Nephron progenitor cell (in vitro differentiated cells): ENCODE results near the gene SSBP3.

Experiments
- DNase-seq: peaks from one replicate; pipeline ENCODE4 v3.0.0; 2021
- H3K27ac Mint-ChIP-seq: 2 replicates; pipeline ENCODE4 v1.8.0; 2021; ENCODE audit warnings: mild to moderate bottlenecking, moderate library complexity, mixed read lengths
- H3K27me3 Mint-ChIP-seq: 2 replicates; pipeline ENCODE4 v1.8.0; 2021; ENCODE audit warnings: mild to moderate bottlenecking, low read depth, mixed read lengths; ENCODE audit not compliant: poor library complexity
- H3K36me3 Mint-ChIP-seq: 2 replicates; pipeline ENCODE4 v1.8.0; 2021; ENCODE audit warnings: low read depth, mixed read lengths
- H3K4me1 Mint-ChIP-seq: 2 replicates; pipeline ENCODE4 v1.8.0; 2021; ENCODE audit warnings: mixed read lengths
- H3K4me3 Mint-ChIP-seq: 2 replicates; pipeline ENCODE4 v1.8.0; 2021; ENCODE audit warnings: mild to moderate bottlenecking, moderate library complexity, mixed read lengths
- H3K9me3 Mint-ChIP-seq: 2 replicates; pipeline ENCODE4 v1.8.0; 2021; ENCODE audit warnings: mild to moderate bottlenecking, moderate library complexity, mixed read lengths
- TF ChIP-seq, protein P1 (sequence below): fragments of 200-600 bp; sonication (generic); IDR thresholded peaks from 2 replicates; pipeline ENCODE4 v1.5.0; 2021; ENCODE audit warnings: antibody characterized with exemption

SSBP3 gene

DNA sequence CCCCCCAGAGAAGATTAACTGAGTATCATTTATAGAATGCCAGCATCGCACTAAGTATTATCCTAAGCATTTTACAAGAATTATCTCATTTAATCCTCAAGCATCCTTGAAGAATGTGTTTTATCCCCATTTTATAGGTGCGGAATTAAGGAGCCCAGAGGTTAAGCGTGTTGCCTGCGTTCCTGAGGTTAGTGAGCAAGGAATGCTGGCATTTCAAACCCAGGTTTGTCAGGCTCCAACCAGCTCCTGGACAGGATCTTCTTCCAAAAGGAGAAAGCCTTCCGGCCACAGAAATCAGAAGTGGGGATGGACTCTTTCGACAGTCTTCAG lies 82.3 kb downstream of the SSBP3 start:
- no peaks in the 10 kb centered on the region for H3K9me3 Mint-ChIP-seq
- H3K36me3 Mint-ChIP-seq: peaks cover 20% of the 10 kb centered on the region

DNA sequence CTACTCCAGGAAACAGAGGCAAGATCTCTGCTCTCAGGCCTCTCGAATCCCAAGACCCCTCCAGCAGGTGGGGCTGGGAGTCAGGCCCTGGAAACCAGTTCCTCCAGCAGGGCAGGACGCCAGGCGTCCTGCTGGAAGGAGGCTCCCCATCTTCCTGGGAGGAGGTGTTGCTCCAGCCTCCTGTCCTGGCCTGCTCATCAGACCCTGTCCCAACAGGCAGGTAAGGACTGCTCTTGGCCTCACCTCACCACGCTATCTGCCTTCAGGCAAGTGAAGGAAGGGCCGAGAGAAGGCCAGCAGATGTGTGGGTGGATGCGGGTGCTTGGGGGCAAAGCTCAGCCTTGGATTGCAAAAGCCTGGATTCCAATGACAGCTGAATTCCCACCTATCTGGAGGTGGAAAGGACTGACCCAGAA lies 82.9 kb downstream of the SSBP3 start:
- H3K4me1 Mint-ChIP-seq: peaks cover 100% of the 10 kb centered on the region

More for the DNA sequence above, 82.3 kb downstream of the SSBP3 start:
- TF ChIP-seq, protein P1, sequence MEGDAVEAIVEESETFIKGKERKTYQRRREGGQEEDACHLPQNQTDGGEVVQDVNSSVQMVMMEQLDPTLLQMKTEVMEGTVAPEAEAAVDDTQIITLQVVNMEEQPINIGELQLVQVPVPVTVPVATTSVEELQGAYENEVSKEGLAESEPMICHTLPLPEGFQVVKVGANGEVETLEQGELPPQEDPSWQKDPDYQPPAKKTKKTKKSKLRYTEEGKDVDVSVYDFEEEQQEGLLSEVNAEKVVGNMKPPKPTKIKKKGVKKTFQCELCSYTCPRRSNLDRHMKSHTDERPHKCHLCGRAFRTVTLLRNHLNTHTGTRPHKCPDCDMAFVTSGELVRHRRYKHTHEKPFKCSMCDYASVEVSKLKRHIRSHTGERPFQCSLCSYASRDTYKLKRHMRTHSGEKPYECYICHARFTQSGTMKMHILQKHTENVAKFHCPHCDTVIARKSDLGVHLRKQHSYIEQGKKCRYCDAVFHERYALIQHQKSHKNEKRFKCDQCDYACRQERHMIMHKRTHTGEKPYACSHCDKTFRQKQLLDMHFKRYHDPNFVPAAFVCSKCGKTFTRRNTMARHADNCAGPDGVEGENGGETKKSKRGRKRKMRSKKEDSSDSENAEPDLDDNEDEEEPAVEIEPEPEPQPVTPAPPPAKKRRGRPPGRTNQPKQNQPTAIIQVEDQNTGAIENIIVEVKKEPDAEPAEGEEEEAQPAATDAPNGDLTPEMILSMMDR: no peak
- Mint-ChIP-seq H3K4me1 (peaks cover 100% of the 10 kb centered on the region), H3K27ac (peak overlapping the region; percentile 98), H3K27me3 (peaks cover 2% of the 10 kb centered on the region), H3K4me3 (peak overlapping the region; percentile 66)
- no peak for DNase-seq

DNA sequence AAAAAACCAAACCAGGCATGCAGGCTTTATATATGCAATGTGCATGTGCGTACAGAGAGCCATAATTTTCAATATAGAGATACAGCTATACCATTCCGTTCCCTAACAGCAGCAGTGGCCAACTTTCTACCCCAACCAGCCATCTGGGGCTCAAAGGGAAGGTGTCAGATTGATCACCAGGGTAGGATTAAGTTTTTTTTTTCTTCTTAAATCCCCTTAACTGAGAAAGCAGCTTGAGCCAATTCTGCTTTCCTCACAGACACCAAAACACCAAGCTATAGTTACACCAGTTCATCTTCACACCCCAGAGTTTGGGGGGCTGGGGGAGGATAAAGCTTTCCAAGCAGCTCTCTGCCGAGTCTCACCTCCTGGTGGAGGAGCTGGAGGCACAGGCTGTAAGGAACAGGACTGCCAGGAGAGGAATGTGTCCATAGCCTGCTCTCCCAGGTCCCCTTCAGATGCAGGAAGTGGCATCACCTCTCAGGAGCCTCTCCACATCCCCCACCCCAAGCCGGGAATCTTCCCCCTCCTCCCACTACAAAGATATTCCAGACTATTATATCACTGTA lies 87.9 kb downstream of the SSBP3 start:
- Mint-ChIP-seq H3K27me3 (peaks cover under 1% of the 10 kb centered on the region), H3K36me3 (peaks cover 41% of the 10 kb centered on the region), H3K4me3 (no peak overlapping the region), H3K4me1 (peaks cover 83% of the 10 kb centered on the region), H3K27ac (no peak overlapping the region), H3K9me3 (no peaks in the 10 kb centered on the region)
- TF ChIP-seq, protein P1: no peak
- DNase-seq: no peak

More for the DNA sequence above, 82.9 kb downstream of the SSBP3 start:
- Mint-ChIP-seq H3K4me3 (no peak overlapping the region), H3K9me3 (no peaks in the 10 kb centered on the region), H3K27ac (no peak overlapping the region), H3K36me3 (peaks cover 25% of the 10 kb centered on the region), H3K27me3 (peaks cover 2% of the 10 kb centered on the region)
- TF ChIP-seq, protein P1: no peak
- no peak for DNase-seq

DNA sequence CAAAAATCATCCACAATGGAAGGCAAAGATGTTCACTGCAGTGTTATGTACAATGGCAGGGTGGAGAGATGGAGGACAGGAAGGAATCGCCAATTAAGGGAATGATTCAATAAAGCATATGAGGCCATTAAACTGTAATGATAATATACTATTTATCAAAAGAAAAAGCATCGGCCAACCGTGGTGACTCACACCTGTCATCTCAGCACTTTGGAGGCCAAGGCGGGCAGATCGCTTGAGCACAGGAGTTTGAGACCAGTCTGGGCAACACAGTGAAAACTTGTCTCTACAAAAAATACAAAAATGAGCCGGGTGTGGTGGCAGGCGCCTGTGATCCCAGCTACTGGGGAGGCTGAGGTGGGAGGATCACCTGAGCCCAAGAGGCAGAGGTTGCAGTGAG lies 89.1 kb downstream of the SSBP3 start:
- H3K36me3 Mint-ChIP-seq: peaks cover 41% of the 10 kb centered on the region

DNA sequence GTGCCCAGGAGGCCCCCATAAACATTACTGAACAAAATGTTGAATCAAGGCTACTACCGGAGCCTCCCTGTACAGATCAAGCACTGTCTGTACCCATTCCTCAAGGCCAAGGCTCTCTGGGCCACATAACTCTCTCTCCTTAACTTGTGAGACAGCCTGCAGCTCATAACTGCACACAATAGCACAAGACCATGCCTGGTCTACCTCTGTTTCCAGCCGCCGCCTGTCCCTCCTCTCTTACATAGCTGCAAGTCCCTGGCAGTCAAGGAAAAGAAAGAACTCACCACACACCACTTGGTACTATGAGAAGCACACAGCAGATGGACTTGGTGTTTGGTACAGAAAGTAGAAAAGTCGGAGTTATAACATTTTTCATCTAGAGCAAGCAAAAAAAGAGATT lies 91.1 kb downstream of the SSBP3 start:
- TF ChIP-seq, protein P1: no peak
- H3K27ac Mint-ChIP-seq: peak overlapping the region; percentile 81
- peaks cover 83% of the 10 kb centered on the region for H3K4me1 Mint-ChIP-seq
- H3K36me3 Mint-ChIP-seq: peaks cover 34% of the 10 kb centered on the region
- no peaks in the 10 kb centered on the region for H3K9me3 Mint-ChIP-seq
- DNase-seq: no peak
- H3K4me3 Mint-ChIP-seq: peak overlapping the region; percentile 21
- H3K27me3 Mint-ChIP-seq: no peaks in the 10 kb centered on the region

More for the DNA sequence above, 89.1 kb downstream of the SSBP3 start:
- Mint-ChIP-seq H3K9me3 (no peaks in the 10 kb centered on the region), H3K4me1 (peaks cover 83% of the 10 kb centered on the region), H3K4me3 (no peak overlapping the region), H3K27ac (no peak overlapping the region), H3K27me3 (no peaks in the 10 kb centered on the region)
- TF ChIP-seq, protein P1: no peak
- DNase-seq: no peak

DNA sequence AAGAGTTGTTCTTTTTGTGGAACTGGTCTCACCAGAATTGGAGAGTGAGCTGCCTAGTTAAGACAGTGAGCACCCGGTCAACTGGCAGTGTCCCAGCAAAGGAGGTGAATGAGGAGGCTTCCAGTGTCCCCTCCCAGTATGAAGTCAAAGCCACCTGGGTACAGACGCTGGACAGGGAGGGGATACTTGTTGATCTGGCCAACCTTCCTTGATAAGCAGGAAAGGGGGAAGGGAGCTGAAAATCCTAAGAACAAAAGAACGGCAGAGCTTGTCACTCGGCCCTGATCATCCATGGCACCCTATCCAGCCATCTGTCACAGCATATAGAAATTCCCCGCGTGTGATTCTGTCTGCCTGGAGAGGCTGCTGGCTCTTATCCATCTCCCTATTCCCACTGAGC lies 91.5 kb downstream of the SSBP3 start:
- Mint-ChIP-seq H3K36me3 (peaks cover 30% of the 10 kb centered on the region), H3K27ac (peak overlapping the region; percentile 81), H3K27me3 (no peaks in the 10 kb centered on the region), H3K4me3 (peak overlapping the region; percentile 29), H3K4me1 (peaks cover 83% of the 10 kb centered on the region), H3K9me3 (no peaks in the 10 kb centered on the region)
- TF ChIP-seq, protein P1: no peak
- DNase-seq: no peak
